Measurements from ENCODE around the gene SYT5. TPM values are rescaled to one million over a fixed set of nuclear protein-coding genes. Genes with fewer than 3 reads are reported as not detected.
"Not testable (repeated sequence)": the region's sequence is repeated elsewhere in the genome, so short reads cannot be mapped to it uniquely, and the experiment has no call there.

The SYT5 gene
- total RNA-seq, 1 experiment from 2014 or later, result not detected

GRCh38 chr19:55172318-55172717 lies 7.8 kb downstream of the SYT5 start:
- DNase-seq (ENCODE audit: low read depth), result not testable (repeated sequence)

GRCh38 chr19:55171440-55171839 lies 8.6 kb downstream of the SYT5 start:
- no peak for DNase-seq (ENCODE audit: low read depth)

GRCh38 chr19:55169136-55169535 lies 11.0 kb downstream of the SYT5 start:
- DNase-seq (ENCODE audit: low read depth), result no peak

GRCh38 chr19:55166530-55167268 lies 13.4 kb downstream of the SYT5 start, which contains the start of gene DNAAF3:
TSS of gene DNAAF3 (minus strand) at chr19:55166613. CDS start at chr19:55166413, 200 bp downstream.
- DNase-seq (ENCODE audit: low read depth), result peak; percentile 97

GRCh38 chr19:55165952-55166529 lies 14.0 kb downstream of the SYT5 start:
- peak; percentile 77 for DNase-seq (ENCODE audit: low read depth)

- DNase-seq (ENCODE audit: low read depth), result no peak
Observed at GRCh38 chr19:55161571-55162322, 18.3 kb downstream of the SYT5 start.

GRCh38 chr19:55160986-55161365 lies 19.1 kb downstream of the SYT5 start:
- no peak for DNase-seq (ENCODE audit: low read depth)

GRCh38 chr19:55160128-55160985 lies 19.7 kb downstream of the SYT5 start:
- peak; percentile 88 for DNase-seq (ENCODE audit: low read depth)

- DNase-seq (ENCODE audit: low read depth), result peak; percentile 63
Observed at GRCh38 chr19:55158848-55159749, 21.0 kb downstream of the SYT5 start.

GRCh38 chr19:55158423-55158822 lies 21.7 kb downstream of the SYT5 start:
- no peak for DNase-seq (ENCODE audit: low read depth)

- DNase-seq (ENCODE audit: low read depth), result no peak
Observed at GRCh38 chr19:55157064-55157908, 22.8 kb downstream of the SYT5 start, which contains the start of gene TNNI3. TSS of gene TNNI3 (minus strand) at chr19:55157732. CDS start at chr19:55157589, 143 bp downstream.

- DNase-seq (ENCODE audit: low read depth), result peak; percentile 46
Observed at GRCh38 chr19:55156202-55157063, 23.7 kb downstream of the SYT5 start.

GRCh38 chr19:55155784-55156183 lies 24.3 kb downstream of the SYT5 start:
- not testable (repeated sequence) for DNase-seq (ENCODE audit: low read depth)

GRCh38 chr19:55153652-55154264 lies 26.3 kb downstream of the SYT5 start:
- no peak for DNase-seq (ENCODE audit: low read depth)

GRCh38 chr19:55152017-55152416 lies 28.1 kb downstream of the SYT5 start:
- no peak for DNase-seq (ENCODE audit: low read depth)

GRCh38 chr19:55149078-55150003 lies 30.7 kb downstream of the SYT5 start, which contains the start of gene TNNT1:
TSS of gene TNNT1 (minus strand) at chr19:55149206. CDS start at chr19:55147157, 2,049 bp downstream.
- no peak for DNase-seq (ENCODE audit: low read depth)
